ENCODE results near the gene GOSR2. TPM values are rescaled to one million over a fixed set of nuclear protein-coding genes. Genes with fewer than 3 reads are reported as not detected.

The GOSR2 gene
- total and polyA plus RNA-seq, 2 donors (not counting 1 experiment from before 2014, with no cell fraction given) = 49.5 to 72.8 TPM

DNA sequence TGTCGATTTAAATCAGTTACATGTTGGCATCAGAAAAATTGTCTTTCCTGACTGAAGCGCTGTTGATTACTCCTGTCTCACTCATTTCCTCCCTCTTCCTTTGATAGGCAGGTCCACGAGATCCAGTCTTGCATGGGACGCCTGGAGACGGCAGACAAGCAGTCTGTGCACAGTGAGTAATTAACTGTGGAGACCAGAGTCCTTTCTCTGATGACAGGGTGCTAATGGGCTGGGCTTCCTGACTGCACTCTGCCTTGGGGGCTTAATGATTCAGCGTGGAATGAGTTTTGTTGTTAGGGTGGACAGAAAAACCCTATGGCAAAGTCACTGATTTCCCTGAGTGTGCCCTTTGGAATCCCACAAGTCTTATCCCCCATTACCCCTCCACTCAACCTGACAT is 6.5 kb downstream of the GOSR2 start:
- Histone ChIP-seq H3K4me3 (replicated peaks in 1 of 4; ENCODE audit: control extremely low read depth in 1 of 4, insufficient read depth in 1 of 4, low read depth in 3 of 4, low read length in 4 of 4) (no peak overlapping the region), H3K9me3 (ENCODE audit: control insufficient read depth, insufficient read depth, low read depth, low read length) (no peaks in the 10 kb centered on the region), H3K4me1 (ENCODE audit: control insufficient read depth, extremely low read depth, insufficient read depth, low read length) (peaks cover 2% of the 10 kb centered on the region), H3K27ac (ENCODE audit: insufficient read depth, low read length) (no peak overlapping the region), H3K4me2 (ENCODE audit: extremely low read depth, insufficient read depth, low read length) (no peak overlapping the region), H3K27me3 (ENCODE audit: control insufficient read depth, insufficient read depth, low read length) (no peaks in the 10 kb centered on the region), H2AFZ (ENCODE audit: low read length) (no peak overlapping the region), H4K20me1 (ENCODE audit: control insufficient read depth, extremely low read depth, insufficient read depth, low read length) (peaks cover 2% of the 10 kb centered on the region), H3K9ac (ENCODE audit: insufficient read depth, low read length) (no peak overlapping the region), H3K36me3 (ENCODE audit: control insufficient read depth, insufficient read depth, low read length) (peaks cover 8% of the 10 kb centered on the region), H3K79me2 (ENCODE audit: control insufficient read depth, insufficient read depth, low read length) (peaks cover 53% of the 10 kb centered on the region)
- DNase-seq (ENCODE audit: low read depth in 2 of 2) = peak in 1 of 2 donors; percentile 64
- TF ChIP-seq EZH2 (IDR thresholded peaks at IDR 0.05; ENCODE audit: low read length, missing control alignments) = no peak
- TF ChIP-seq, protein P1, sequence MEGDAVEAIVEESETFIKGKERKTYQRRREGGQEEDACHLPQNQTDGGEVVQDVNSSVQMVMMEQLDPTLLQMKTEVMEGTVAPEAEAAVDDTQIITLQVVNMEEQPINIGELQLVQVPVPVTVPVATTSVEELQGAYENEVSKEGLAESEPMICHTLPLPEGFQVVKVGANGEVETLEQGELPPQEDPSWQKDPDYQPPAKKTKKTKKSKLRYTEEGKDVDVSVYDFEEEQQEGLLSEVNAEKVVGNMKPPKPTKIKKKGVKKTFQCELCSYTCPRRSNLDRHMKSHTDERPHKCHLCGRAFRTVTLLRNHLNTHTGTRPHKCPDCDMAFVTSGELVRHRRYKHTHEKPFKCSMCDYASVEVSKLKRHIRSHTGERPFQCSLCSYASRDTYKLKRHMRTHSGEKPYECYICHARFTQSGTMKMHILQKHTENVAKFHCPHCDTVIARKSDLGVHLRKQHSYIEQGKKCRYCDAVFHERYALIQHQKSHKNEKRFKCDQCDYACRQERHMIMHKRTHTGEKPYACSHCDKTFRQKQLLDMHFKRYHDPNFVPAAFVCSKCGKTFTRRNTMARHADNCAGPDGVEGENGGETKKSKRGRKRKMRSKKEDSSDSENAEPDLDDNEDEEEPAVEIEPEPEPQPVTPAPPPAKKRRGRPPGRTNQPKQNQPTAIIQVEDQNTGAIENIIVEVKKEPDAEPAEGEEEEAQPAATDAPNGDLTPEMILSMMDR (conservative IDR thresholded peaks at IDR 0.05 in 1 of 2, IDR thresholded peaks at IDR 0.05 in 1 of 2; ENCODE audit: low read depth in 1 of 2, low read length in 2 of 2) = no peak

DNA sequence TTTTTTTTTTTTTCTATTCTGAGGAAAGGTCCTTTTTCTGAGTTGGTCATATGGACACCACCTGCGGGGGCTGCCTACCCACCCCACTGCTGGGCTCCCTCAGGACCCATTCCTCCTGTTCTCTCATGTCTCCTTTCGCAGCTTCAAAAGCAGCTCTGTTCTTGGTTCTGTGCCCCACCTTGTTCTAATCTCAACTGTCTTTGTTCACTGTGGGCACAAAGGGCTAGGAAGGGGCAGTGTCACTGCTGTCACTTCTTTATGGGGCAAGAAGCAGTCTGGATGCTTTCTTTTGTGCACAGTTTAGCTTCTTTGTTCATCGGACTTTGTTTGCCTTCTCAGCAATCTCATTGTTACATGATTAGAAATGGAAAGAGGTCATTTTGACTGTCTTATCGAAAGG is 7.1 kb downstream of the GOSR2 start:
- peaks cover 2% of the 10 kb centered on the region for H4K20me1 ChIP-seq (ENCODE audit: control insufficient read depth, extremely low read depth, insufficient read depth, low read length)
- peaks cover 46% of the 10 kb centered on the region for H3K79me2 ChIP-seq (ENCODE audit: control insufficient read depth, insufficient read depth, low read length)
- H3K4me1 ChIP-seq (ENCODE audit: control insufficient read depth, extremely low read depth, insufficient read depth, low read length) = peaks cover 2% of the 10 kb centered on the region
- no peak overlapping the region for H3K4me3 ChIP-seq (replicated peaks in 1 of 4; ENCODE audit: control extremely low read depth in 1 of 4, insufficient read depth in 1 of 4, low read depth in 3 of 4, low read length in 4 of 4)
- no peak overlapping the region for H3K9ac ChIP-seq (ENCODE audit: insufficient read depth, low read length)
- TF ChIP-seq, protein P1 (conservative IDR thresholded peaks at IDR 0.05 in 1 of 2, IDR thresholded peaks at IDR 0.05 in 1 of 2; ENCODE audit: low read depth in 1 of 2, low read length in 2 of 2) = no peak
- no peak for TF ChIP-seq EZH2 (IDR thresholded peaks at IDR 0.05; ENCODE audit: low read length, missing control alignments)
- H2AFZ ChIP-seq (ENCODE audit: low read length) = no peak overlapping the region
- no peaks in the 10 kb centered on the region for H3K9me3 ChIP-seq (ENCODE audit: control insufficient read depth, insufficient read depth, low read depth, low read length)
- H3K36me3 ChIP-seq (ENCODE audit: control insufficient read depth, insufficient read depth, low read length) = peaks cover 8% of the 10 kb centered on the region
- H3K4me2 ChIP-seq (ENCODE audit: extremely low read depth, insufficient read depth, low read length) = no peak overlapping the region
- DNase-seq (ENCODE audit: low read depth in 2 of 2) = no peak
- no peaks in the 10 kb centered on the region for H3K27me3 ChIP-seq (ENCODE audit: control insufficient read depth, insufficient read depth, low read length)
- no peak overlapping the region for H3K27ac ChIP-seq (ENCODE audit: insufficient read depth, low read length)

DNA sequence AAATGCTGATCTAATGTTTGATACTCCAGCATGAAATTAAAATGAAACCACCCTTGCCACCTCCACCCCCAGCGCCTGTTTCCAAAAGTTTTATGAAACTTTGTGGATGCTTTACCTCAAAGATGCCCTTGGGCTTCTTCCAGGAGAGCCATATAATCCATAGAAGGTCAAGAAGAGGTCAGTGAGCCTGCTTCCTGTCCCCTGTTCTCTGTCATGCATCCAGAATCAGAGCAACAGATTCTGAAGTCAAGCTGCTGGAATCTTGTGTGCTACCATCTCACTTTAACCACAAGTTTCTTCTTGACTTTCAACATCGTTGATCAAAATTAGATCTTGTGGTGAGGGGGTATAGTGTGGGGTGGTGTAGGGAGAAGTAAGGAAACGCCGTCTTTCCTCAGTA is 8.6 kb downstream of the GOSR2 start:
- H3K4me2 ChIP-seq (ENCODE audit: extremely low read depth, insufficient read depth, low read length) = no peak overlapping the region
- TF ChIP-seq EZH2 (IDR thresholded peaks at IDR 0.05; ENCODE audit: low read length, missing control alignments) = no peak
- TF ChIP-seq, protein P1 (conservative IDR thresholded peaks at IDR 0.05 in 1 of 2, IDR thresholded peaks at IDR 0.05 in 1 of 2; ENCODE audit: low read depth in 1 of 2, low read length in 2 of 2) = no peak
- no peak overlapping the region for H3K27ac ChIP-seq (ENCODE audit: insufficient read depth, low read length)
- no peaks in the 10 kb centered on the region for H3K9me3 ChIP-seq (ENCODE audit: control insufficient read depth, insufficient read depth, low read depth, low read length)
- peaks cover 2% of the 10 kb centered on the region for H4K20me1 ChIP-seq (ENCODE audit: control insufficient read depth, extremely low read depth, insufficient read depth, low read length)
- no peak overlapping the region for H3K9ac ChIP-seq (ENCODE audit: insufficient read depth, low read length)
- H2AFZ ChIP-seq (ENCODE audit: low read length) = no peak overlapping the region
- H3K27me3 ChIP-seq (ENCODE audit: control insufficient read depth, insufficient read depth, low read length) = no peaks in the 10 kb centered on the region
- peaks cover 31% of the 10 kb centered on the region for H3K79me2 ChIP-seq (ENCODE audit: control insufficient read depth, insufficient read depth, low read length)
- no peak overlapping the region for H3K4me3 ChIP-seq (replicated peaks in 1 of 4; ENCODE audit: control extremely low read depth in 1 of 4, insufficient read depth in 1 of 4, low read depth in 3 of 4, low read length in 4 of 4)
- no peaks in the 10 kb centered on the region for H3K4me1 ChIP-seq (ENCODE audit: control insufficient read depth, extremely low read depth, insufficient read depth, low read length)
- peaks cover 18% of the 10 kb centered on the region for H3K36me3 ChIP-seq (ENCODE audit: control insufficient read depth, insufficient read depth, low read length)
- no peak for DNase-seq (ENCODE audit: low read depth in 2 of 2)

All from fibroblast of lung (primary cell).